NOMO-1 (cell line): ENCODE measurements around the gene GGT1.
"Not testable (repeated sequence)": the region's sequence is repeated elsewhere in the genome, so short reads cannot be mapped to it uniquely, and the experiment has no call there.

ENCODE experiments used
- DNase-seq, 2 experiments: peaks; one replicate each; lab custom pipeline; 2025; ENCODE audit not compliant: unreplicated experiment in 2 of 2; lab: John Stamatoyannopoulos, UW

Gene GGT1

DNA sequence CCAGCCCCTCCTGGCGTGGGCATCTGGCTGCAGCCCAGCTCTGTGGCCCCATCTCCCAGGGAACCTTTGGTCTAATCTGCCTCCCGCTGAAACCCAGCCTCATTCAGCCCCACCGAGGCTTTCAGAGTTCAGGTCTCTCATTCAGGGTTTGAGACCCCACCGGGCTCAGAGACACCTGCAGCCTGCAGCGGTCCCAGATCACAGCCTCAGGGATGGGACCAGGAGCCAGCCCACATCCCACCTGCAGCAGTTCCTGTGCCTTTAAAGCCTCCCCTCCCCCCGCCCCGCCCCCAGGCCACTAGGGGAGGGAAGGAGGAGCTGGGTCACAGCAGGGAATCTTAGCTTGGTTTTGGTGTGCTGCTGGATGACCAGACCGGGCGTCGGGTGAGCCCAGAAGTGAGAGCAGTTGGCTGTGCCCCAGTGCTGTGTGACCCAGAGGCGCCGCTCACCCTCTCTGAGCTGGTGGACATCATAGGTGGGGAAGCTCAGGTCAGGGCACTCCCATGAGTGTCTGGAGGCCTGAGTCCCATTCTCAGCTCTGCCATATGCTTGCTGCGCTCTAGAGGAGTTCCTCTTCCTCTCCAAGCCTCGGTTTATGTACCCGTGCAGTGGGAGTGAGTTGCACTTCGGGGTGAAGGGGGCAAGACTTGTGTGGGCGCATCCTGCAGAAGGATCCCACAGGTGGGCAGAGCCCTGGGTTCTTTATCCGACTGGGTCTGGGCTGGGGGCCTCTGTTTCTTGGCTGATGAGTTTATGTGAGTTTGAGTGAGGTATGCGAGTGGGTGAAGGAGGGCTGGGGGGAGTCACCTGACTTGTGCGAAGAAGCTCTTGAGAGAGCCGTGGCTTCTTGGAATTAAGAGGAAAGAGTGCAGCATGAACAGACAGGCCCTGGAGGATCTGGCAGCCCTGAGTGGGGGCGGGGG, at the start of gene GGT1:
Gene GGT1 (plus strand): TSS at position 347 of the 923 bp plus-strand sequence. CDS start 7,889 bp downstream, outside the sequence.
- DNase-seq: not testable (repeated sequence)

DNA sequence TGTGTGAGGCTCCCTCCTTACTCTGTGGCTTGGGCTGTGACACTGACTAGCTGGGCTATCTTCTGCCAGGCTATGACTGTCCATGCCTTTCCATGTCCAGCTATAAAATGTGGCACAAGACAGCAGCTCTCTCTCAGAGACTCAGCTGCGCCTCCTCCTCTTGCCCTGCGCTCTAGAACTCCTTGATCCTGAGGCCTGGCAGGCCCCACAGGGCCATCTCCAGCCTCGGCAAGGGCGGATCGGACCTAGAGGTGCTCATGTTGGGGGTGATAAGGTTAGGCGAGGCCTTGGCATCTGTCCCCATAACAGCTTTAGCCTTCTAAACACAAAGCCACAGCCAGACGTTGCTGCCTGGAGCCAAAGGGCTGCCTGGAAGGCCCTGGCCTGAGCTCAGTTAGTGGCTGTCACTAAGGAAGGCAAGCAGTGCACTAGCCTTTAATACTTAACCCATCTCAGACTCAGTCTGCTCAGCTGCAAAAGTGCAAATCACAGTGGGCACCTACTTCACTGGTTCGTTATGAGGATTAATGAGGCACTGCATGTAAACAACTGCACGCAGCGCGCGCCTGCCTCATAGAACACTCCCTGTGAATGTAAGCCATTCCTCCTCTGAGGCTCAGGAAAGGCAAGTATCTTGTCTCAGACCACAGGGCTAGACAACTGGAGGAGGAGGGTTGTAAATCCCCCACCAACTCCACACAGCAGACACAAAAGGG, 49.2 kb upstream of the GGT1 start:
- DNase-seq: peak in 1 of 2 experiments; percentile 9

DNA sequence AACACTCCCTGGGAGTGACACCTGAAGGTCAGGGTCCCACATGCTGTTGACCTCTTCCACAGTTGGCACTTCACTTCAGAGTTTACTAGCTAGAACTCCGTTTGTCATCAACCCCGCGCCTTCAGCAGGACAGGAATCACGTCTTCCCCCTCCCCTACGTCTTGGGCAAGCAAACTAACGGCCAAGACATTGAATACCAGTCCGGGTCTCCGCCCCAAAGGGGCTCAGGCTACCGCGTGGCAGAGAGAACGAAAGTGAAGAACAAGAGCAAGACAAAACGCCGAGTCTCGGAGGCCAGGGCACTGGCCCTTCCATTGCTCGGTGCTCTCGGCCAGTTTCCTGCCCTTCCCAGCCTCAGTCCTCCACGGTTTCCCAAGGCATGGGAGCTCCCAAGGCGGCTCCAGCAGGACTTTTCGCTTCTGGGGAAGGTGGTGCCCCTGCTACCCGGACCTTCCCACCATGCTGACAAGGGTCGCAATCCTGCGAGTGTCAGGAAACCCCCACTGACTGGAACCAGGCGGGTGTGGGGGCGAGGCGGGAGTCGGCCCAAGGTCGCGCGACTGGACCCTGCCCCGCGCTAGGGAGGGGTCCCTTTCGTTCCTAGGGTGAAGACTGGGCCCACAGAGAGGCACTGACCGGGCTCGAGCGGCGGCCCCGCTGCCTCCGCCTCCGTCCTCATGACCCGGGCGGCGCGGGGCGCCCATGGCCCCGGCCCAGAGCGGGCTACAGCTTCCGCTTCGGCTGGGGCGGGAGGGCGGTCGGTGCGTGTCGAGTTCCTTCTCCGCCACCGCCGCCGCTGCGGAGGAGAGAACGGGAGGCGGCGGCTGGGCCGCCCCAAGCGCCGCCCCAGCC, 48.5 kb upstream of the GGT1 start, which contains the start of gene GUCD1:
Gene GUCD1 (minus strand): TSS at position 826 of the 852 bp plus-strand sequence. CDS start 147 bp downstream, at position 679.
- peak; percentile 16 to 51 for DNase-seq

DNA sequence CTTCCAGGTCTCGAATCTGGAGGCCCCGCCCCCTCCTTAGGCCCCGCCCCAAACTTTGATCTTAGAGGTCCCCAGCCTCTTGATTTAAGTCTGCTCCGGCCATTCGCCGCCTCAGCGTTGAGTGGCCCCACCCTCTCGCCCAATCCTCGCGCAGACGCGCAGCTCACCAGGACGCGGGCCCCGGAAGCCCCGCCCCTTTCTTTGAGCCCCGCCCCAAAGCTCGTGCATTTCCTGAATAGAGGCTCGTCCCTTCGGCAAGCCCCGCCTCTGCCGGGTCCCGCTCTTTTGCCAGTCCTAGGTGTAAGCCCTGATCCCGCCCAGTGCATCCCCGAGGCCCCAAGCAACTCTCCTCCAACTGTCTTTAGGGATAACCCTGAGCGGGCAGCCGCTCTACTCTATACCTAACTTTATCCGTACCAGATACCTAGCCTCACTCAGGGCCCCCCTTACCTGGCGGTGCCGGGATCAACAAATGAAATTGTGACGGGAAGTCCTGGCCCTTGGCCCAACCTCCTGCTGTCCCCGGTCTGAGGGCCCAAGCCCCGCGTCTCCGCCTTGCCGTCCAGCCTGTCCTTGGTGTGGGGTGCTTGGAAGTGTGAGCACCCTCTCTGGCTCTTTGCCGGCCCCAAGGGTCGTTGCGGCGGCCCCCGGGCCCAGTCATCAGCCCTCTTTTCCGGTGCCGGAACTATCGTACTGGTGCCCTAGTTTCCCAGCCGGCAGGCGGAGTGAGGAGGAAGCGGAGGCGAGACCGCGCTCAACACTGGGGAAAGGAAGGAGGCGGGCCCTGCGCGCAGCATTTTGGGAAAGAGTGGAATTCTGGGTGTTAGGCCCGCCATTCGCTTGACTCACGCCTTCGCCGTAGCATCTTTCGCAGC, 47.6 kb upstream of the GGT1 start, which contains the start of gene SNRPD3:
Gene SNRPD3 (plus strand): TSS at position 835 of the 875 bp plus-strand sequence. CDS start 1,676 bp downstream, outside the sequence.
- peak; percentile 94 to 98 for DNase-seq

DNA sequence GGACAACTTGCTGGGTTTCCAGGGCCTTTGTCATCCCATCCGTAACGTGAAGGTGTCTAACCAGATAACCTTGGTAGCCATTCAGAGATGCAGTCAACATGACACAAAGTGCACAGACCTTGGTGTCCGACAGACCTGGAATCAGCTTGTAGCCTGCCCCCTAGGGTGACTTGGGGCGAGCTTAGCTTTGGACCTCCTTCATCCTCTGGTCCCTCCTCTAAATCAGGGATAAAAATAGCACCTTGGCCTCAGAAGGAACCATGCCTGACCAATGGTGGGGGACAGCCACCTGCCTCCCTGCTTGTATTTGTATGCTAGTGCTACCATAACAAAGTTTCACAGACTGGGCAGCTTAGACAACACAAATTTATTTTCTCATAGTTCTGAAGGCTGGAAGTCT, 43.5 kb upstream of the GGT1 start:
- no peak for DNase-seq

DNA sequence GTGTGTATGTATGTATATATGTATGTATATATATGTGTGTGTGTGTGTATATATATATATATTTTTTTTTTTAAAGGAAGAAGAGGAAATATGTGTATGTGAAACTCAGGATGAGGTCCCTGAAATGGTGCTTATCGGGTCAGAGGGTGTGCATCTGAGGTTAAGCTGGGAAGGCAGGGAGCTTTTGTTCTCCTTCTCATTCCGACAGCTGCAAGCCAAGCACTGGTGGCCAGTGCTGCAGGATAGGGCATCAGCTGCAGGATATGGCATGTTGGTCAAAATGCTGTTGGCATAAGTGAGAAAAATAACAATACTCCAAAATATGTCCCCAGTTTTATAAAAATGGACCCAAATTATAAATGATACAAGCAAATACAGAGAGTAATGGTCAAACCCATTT, 39.7 kb upstream of the GGT1 start:
- DNase-seq: no peak

DNA sequence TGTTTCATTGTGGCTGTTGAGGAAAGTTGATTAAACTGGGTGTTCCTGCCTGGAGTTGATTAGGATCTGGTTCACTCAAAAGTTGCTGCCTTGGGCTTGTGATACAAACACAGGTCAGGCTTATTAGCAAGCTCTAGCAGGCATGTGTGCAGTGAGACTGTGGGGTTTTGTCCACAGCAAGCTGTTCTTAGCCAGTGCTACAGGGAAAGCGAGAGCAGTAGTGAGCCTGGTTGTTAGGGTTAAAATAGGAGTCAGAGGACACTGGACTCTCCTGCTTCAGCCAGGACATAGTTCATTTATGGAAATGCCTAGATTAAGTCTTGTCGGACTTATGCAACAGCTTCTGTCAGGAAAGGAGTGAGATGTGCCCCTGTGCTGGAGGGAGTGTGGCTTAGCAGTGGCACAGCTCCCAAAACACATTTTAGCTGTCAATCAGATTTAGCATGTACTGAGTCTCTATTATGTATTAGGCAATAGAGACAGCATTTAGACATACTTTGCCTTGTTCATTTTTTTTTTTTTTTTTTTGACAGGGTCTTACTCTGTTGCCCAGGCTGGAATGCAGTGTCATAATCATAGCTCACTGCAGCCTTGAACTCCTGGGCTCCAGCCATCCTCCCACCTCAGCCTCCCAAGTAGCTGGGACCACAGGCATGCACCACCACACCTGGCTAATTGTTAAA, 38.5 kb upstream of the GGT1 start:
- no peak for DNase-seq

DNA sequence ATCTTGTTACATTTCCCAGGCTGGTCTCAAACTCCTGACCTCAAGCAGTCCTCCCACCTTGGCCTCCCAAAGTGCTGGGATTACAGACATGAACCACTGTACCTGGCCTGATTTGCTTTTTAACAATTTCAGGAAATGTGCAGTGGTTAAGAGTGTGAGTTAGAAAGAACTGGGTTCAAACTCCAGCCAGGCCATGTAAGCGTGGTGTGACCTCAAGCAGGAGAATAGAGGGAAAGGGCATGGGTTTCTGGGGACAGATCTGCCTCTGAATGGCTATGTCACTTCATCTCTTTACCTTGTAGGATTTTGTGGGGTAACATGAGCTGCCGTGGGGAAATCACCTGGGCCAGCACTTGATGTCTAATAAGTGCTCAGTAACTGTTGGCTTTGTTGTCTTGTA, 37.9 kb upstream of the GGT1 start:
- no peak for DNase-seq

DNA sequence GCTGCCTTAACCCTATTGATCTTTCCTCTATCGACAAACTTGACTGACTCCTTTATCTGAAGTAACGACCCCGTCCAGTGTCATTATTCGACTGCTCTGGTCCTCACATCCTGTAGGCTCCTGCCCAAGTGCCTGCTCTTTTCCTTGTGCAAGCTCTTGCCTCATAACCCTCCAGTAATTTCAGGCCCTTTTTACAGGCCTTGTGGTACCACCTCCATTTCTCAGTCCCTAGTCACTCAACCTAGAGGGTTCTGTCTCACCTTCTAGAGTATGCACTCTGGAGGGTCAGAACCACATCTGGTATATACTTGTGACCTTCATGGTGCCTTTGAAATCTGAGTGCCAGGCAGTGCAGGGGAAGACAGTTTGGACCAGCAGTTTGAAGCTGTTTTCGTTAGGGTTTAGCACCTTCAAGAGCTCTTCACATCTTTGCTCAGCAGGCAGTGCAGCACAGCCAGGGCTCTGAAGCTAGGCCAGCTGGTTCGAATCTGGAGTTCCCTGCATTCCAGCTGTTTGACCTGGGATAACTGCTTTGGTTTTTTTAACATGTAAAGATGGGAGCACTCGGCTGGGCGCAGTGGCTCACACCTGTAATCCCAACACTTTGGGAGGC, 36.0 kb upstream of the GGT1 start:
- no peak for DNase-seq

DNA sequence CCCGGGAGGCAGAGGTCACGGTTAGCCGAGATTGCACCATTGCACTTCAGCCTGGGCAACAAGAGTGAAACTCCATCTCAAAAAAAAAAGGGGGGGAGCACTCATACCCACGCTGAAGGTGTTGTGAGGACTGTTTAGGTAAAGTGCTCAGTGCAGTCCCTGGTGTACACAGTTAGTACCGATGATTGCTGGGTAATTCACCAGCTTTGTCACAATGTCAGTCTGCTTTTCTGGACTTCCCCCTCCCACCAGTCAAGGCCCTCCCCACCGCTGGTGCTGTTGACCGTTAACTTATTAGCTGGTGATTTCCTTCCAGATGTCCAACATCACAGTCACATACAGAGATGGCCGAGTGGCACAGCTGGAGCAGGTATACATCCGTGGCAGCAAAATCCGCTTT, 35.3 kb upstream of the GGT1 start:
- DNase-seq: no peak

DNA sequence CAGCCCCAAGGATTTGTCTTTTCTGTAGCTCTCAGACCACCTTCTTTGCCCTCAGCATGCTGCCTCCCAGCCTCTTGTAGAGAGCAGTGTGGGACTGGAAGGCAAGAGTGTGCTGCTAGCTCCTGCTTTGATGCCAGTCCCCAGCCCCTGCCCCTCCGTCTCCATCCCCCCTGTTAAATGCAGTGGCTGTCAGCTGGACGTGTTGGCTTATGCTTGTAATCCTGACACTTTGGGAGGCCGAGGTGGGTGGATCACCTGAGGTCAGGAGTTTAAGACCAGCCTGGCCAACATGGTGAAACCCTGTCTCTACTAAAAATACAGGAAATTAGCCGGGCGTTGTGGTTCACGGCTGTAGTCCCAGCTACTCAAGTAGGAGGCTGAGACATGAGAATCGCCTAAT, 31.7 kb upstream of the GGT1 start:
- no peak for DNase-seq

DNA sequence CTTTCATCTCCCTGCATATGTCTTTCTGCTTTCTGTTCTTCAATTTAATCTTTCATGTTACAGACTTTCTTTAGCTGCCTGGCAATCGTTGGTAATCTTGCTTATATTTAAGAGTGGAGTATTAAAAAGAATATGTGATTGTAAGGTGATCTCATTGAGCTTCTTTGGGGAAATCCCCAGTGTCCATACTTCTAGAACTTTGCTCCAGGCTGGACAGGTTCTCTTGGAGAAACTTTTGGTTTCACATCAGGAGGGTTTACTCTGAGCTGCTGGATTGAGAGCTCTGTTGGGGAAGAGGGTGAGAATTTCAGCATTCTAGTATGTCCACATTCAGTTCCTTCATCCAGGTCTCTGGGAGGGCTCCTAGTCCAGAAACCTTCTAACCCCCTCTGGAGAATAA, 26.2 kb upstream of the GGT1 start:
- no peak for DNase-seq

DNA sequence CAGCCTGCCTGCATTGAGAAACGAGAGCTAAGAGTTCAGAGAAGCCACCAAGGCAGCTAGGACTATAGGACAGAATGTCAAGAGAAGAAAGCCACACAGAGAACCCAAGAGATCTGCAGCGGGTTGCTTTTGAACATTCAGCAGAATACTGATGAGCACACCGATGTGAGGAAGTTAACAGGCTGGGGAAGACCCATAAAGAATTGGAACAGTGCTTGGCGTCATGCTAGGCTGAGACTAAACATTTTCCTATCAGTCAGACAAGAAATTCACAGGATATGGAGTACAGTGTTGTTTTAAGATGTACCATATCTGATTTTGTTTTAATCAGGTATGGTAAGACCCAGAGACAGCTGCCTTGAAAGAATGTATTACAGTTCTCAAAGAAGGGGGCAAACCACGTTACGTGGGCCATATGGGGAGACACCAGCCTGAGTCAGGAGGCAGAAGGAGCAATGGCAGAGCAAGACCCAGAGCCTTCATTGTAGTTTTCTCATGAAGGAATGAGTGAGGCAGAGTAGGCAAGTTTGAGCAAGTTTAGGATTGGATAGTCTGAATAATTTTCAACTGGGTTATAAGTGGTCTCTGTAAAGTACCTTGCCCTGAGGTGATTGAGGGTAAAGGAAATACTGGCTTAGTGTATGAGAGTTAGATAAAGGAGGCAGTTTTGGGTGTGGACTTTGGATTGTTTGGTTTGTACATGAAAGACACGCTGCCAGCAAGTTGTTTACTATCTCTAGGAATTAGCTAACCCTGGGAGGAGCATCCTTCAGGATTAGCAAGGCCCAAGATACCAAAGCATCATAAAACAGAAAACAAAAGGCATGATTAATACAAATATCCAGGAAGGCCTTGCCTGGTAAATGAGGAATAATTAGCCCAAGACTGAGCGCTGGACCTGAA, 24.4 kb upstream of the GGT1 start:
- no peak for DNase-seq

DNA sequence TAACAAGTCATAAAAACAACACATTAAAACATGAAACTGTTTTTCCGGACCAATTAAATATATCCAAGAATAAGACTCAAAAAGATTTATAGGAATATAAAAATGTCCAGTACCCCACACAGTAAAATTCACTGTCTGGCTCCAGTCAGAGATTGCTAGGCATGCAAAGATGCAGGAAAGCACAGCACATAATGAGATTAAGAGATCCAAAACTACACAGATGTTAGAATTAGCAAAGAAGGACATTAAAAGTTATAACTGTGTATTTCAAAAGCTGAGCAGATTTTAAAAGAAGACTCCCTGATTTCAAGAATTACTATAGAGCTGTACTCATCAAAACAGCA, 23.8 kb upstream of the GGT1 start:
- DNase-seq: no peak

DNA sequence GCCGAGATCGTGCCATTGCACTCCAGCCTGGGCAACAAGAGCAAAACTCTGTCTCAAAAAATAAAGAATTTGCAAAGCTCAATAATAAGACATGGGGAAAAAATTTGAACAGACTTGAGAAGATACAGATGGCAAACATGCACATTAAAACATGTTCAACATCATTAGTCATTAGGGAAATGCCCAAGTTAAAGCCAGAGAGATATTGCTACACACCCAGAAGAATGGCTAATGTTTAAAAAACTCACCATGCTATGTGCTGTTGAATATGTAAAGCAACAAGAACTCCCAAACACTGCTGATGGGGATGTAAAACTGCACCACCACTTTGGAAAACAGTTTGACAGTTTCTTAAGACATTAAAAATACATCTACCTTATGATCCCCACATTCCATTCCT, 22.7 kb upstream of the GGT1 start:
- no peak for DNase-seq

DNA sequence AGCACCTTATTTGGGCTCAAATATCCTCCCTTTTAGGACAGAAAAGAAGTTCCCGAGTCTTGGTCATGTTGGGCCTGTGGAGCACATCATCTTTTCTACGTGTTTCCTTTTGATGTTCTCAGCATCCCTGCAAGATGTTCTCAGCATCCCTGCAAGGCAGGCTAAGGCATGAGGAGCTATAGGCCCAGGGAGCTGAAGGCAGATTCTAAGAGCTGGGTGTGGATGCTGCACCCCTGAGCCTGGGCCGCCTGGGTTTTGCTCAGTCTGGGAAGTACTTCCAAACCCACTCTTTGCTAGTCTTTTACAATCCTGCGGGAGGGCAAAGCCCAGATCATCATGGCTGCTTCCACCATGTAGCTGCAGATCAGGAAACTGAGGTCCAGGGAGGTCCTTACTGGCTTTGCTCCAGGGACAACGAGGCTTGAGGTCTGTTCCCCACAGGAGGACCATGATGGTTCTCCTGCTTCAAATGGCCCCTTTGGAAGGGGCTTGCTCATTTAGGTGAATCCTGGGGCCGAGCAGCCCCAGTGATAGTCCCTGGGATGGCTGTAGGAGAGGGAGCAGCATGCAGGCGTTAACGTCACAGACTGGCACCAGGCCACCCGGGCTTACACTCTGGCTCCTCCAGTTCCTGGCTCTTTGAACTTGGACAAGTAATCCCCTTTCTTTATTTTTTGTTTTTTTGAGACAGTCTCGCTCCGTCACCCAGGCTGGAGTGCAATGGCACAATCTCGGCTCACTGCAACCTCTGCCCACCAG, 20.8 kb upstream of the GGT1 start:
- no peak for DNase-seq
